GM19452 (cell line): ENCODE results near the gene ADGRA1.

Experiments used
- ATAC-seq: cut with Tn5 transposase; IDR thresholded peaks from one replicate; pipeline ENCODE4 v1.9.1; 2021; ENCODE audit not compliant: unreplicated experiment

ADGRA1 gene

DNA sequence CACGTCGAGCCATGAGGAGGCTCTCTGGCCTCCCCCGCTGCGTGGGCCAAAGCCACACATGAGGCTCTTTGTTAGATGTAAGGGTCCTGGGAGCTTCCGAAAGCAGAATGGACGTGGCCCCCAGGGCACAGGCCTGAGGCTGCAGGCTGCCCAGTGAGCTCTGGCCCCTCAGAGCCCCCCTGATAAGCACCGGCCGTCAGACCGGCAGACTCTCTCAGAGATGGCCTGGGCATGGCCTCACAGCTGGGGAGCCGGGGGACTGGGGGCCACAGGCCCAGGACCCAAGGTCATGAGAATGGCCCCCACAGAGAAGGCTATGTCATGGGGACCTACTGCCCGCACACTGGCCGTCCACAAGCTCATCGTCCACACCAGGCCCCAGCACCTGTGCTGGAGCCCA is 31.7 kb upstream of the ADGRA1 start:
- ATAC-seq: no peak

GRCh38 chr10:133056651-133057178 is 31.0 kb upstream of the ADGRA1 start:
- ATAC-seq: no peak

GRCh38 chr10:133058331-133059092 is 29.2 kb upstream of the ADGRA1 start:
- ATAC-seq: no peak

GRCh38 chr10:133059093-133059470 is 28.6 kb upstream of the ADGRA1 start:
- ATAC-seq: no peak

GRCh38 chr10:133059571-133059970 is 28.2 kb upstream of the ADGRA1 start:
- ATAC-seq: no peak

- no peak for ATAC-seq
Observed at GRCh38 chr10:133060022-133060421, 27.7 kb upstream of the ADGRA1 start.

GRCh38 chr10:133060466-133060865 is 27.3 kb upstream of the ADGRA1 start:
- no peak for ATAC-seq

DNA sequence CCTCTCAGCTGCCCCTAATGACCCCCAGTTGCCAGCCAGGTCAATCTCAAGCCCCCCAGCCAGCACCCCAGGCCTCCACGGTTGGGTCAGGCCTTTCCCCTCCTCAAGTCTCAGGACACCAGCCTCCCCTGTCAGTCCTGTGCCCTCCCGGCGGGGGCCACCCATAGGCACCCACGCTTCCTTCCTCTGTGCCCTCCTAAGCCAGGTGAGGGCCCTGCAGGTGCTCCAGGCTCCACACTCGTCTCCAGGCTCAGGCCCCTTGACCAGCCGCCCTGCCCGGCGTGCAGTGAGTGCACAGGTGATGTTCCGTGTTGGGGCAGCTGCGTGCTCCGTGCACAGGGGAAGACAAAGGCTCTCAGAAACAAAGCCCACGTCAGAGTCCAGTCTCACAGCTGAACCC is 26.8 kb upstream of the ADGRA1 start:
- ATAC-seq: no peak

DNA sequence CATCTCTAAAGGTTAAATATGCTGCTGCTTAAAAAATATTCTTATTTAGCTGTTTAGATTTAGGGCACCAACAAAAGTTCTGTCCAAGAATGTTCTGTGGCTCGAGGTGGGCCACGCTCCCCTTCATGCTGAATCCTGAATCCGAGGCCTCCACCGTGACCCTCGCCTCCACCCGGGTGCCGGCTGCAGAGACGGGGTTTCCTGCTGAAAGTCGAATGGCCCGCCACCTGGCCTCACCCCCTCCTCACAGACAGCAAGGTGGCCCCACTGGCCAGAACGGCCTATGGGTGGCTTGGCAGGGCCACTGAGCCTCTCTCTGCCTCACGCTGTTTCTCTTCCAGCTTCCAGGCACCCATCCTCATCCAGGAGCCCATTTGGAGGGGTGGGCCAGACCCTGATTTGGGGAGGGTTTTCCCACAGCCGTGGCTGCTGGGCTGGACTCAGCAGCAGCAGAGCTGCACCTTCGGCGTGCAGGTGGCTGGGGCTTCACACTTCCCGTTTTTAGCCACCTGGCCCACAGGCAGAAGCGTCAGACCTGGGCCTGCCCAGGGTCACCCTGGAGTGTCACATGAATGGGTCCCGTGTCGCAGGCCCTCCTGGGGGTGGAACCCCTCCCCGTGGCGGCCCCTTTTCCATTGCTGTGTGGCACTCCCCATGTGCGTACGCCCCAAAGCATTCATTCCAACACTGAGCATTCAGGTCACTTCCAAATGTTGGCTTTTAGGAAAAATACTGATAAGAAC is 26.3 kb upstream of the ADGRA1 start:
- no peak for ATAC-seq

DNA sequence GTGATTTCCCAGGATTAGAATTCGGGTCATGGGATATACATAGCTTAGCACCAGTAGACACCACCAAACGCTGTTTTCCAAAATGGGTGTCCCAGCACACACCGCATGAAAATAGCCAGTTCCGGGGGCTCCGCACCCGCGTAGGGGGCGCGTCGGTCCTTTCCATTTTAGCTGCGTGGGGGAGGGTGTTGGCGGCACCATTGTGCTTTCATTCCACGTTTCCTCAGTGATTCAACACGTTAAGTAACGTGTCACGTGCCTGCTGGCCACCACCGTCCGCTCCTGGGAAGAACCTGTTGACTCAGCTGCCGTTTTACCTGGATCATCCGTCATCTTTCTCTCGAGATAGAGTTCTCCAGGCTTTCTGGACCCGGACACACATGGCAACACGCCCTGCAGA is 25.6 kb upstream of the ADGRA1 start:
- no peak for ATAC-seq

GRCh38 chr10:133062635-133063034 is 25.1 kb upstream of the ADGRA1 start:
- ATAC-seq: no peak

- no peak for ATAC-seq
Observed at GRCh38 chr10:133067149-133068105, 20.3 kb upstream of the ADGRA1 start.

- no peak for ATAC-seq
Observed at GRCh38 chr10:133068111-133069032, 19.4 kb upstream of the ADGRA1 start.

GRCh38 chr10:133069033-133069525 is 18.6 kb upstream of the ADGRA1 start:
- ATAC-seq: no peak

DNA sequence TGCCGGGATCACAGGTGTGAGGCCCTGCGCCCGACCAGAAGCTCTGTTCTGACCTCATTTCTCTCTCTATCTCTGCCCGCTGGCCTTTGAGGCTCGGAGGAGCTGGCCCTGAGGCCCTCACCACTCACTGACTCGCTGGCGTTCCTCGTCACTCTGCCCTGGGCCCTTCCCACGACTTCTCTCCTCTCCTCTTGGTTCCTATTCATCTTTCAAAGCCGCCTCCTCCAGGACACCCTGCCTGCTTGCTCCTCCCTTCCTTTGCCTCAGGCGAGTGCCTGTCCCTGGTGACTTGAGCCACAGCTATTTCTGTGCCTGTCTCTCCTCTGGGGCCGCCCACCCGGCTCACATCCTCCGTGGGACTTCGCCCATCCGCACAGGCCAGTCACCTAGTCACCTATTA is 17.3 kb upstream of the ADGRA1 start:
- no peak for ATAC-seq

DNA sequence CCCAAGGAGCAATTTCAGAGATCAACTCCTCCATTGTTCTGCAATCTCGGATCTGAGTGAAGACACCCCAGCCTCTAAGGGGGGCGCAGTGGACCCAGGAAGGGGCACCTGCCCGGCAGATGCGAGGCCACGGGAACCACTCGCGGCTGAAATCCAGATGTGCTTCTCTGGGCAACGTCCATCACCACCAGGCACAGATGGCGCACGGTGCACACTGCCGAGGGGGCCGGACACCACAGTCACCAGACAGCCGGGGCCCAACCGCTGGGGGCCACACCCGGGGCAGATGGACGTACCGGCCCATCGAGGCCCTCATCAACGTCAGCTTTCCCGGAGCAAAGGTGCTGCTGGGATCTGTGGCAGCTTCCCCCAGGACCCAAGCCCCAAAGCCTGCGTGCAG is 16.9 kb upstream of the ADGRA1 start:
- ATAC-seq: no peak

GRCh38 chr10:133071733-133072132 is 16.0 kb upstream of the ADGRA1 start:
- ATAC-seq: no peak

- no peak for ATAC-seq
Observed at GRCh38 chr10:133072196-133072595, 15.5 kb upstream of the ADGRA1 start.

DNA sequence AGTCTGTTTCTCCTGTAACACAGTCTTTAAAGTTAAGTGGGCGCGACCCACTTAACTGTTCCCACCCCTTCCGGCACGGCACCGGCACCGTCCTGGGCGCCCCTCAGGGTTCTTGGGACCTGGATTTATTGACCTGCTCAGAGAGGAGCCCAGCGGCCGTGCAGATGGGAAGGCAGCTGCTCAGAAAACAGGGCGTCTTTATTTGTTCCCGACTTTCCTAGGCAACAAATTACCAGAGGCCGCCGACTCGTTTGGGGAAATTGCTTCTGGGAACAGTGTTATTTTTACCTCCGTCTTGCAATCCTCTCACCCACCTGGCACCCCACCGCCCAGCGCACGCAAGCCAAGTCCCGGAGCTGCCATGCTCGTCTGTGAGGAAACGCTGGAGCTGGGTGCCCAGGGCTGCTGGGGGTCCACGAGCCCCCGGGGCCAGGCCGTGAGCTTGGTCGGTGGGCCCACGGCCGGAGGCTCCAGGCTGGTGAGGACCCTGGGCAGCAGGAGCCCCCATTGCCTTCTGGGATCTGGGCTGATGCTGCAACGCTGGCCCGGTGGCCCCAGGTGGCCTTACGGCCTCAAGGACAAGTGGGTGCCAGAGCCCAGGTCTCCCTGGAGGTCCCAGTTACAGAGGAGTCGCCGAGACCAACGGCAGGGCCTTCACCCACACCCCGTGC is 14.9 kb upstream of the ADGRA1 start:
- ATAC-seq: no peak
